LNCaP clone FGC (cell line): Measurements from ENCODE around the gene PTPN14.

Source experiments
- DNase-seq: peaks from one replicate; pipeline ENCODE4 v3.0.0-alpha.2; 2011; ENCODE audit warnings: low read depth
- H3K4me3 ChIP-seq: 2 replicates; pipeline ENCODE4 v1.5.1; 2011; ENCODE audit warnings: mild to moderate bottlenecking, low read depth, low read length, control low read depth
- TF ChIP-seq, protein P1 (sequence below): IDR thresholded peaks from 2 replicates; pipeline ENCODE4 v1.5.1; 2012; ENCODE audit warnings: mild to moderate bottlenecking; ENCODE audit not compliant: control insufficient read depth, insufficient read depth; ENCODE audit errors: extremely low read depth

Gene PTPN14

DNA sequence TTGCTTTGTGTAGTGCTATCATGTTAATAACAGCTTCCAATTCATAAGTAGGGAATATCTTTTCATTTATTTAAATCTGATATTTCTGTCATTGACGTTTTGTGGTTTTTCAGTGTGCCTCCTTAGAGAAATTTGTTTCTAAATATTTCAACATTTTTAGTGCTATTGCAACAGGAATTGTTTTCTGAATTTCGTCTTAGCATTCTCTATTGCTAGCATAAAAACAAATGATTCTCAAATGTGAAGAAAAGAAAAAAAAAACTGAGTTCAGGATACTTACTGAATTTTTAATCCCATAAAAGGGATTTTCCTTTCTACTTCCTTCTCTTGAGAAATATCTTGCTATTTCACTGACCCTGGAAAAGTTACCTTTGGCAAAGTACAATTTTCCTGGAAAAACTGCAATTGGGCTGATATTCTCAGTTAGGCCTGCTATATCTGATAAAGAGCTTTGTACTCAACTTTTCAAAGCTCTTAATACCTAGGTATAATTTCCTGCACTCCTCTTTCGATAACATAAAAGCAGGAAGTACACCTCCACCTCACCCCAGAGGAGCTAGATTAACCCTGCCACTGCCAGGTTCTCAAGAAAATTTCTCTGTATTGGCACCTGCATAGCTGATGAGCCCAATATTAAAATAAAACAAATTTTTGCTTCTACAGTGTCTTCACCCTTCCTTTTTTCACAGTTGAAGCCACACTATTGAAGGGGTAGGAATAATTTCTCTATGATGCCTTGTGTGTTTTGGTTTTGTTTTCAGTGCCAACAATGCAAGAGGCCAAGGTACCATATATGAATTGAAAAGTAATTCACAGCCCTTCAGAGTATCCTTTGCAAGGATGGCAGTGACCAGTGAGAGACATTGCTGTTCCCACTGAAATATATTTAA lies 35.6 kb downstream of the PTPN14 start:
- peak overlapping the region; percentile 16; the same call in 1 of the 2 replicates for H3K4me3 ChIP-seq
- TF ChIP-seq, protein P1, sequence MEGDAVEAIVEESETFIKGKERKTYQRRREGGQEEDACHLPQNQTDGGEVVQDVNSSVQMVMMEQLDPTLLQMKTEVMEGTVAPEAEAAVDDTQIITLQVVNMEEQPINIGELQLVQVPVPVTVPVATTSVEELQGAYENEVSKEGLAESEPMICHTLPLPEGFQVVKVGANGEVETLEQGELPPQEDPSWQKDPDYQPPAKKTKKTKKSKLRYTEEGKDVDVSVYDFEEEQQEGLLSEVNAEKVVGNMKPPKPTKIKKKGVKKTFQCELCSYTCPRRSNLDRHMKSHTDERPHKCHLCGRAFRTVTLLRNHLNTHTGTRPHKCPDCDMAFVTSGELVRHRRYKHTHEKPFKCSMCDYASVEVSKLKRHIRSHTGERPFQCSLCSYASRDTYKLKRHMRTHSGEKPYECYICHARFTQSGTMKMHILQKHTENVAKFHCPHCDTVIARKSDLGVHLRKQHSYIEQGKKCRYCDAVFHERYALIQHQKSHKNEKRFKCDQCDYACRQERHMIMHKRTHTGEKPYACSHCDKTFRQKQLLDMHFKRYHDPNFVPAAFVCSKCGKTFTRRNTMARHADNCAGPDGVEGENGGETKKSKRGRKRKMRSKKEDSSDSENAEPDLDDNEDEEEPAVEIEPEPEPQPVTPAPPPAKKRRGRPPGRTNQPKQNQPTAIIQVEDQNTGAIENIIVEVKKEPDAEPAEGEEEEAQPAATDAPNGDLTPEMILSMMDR = no peak
- DNase-seq = no peak

DNA sequence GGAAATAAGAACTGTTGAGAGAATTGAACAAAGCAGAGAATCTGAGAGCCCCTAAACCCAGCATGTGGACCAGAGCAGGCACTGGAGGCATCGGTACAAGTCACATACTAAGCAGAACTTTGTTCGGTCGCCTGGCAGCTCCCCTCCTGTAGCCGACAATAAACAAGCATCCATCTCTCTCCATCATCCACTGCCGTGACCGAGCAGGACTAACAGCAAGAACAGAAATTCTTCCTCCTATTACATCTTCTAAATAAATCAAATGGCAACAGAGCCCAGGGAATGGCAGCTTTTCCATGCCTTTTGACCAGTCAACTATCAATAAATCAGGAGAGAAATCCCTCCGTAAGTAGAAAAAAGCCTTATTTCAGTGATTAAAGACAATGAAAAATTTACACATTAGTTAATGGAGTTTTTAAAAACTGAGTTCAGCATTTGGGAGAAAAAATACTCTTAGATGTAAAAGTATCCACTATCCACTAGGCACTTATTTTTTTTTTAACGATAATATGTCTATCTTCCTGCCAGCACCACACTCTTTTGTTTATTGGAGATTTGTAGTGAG lies 36.5 kb downstream of the PTPN14 start:
- TF ChIP-seq, protein P1 = no peak
- DNase-seq = no peak
- no peak overlapping the region for H3K4me3 ChIP-seq

DNA sequence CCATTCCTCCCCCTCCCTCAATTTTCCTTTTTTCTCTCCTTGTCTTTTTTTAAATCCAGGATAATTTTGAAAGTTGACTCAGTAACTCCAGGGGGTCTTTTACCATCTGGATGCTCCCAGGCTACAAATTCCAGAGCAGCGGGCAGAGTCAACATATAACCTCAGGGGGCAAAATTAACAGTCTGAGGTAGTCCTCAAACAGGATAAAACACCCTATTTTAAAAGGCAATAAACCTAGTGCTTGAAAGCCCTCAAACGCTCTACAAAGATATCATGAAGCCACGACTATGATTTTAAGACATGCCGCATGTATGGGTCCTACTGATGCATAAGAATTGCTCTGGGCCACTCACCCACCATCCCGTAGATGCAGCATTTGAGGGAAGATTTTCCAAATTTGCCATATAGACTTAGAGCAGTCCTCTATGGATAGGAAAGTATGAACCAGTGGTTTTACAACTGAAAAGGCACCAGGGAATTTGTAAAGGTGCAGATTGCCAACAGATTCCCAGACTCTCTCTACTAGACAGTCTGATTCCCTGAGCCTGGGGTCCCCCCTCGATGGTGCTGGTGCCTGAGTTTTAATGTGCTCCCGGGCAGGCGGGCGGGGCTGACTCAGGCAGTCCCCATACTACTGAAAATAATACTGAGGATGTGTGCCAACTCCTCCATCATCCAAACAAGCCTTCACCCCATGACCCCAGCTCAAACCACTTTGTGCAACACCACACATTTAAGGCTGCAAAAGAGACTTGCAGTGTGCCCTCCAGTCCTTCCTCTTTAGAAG lies 37.2 kb downstream of the PTPN14 start:
- no peak overlapping the region for H3K4me3 ChIP-seq
- TF ChIP-seq, protein P1 = no peak
- DNase-seq = no peak

DNA sequence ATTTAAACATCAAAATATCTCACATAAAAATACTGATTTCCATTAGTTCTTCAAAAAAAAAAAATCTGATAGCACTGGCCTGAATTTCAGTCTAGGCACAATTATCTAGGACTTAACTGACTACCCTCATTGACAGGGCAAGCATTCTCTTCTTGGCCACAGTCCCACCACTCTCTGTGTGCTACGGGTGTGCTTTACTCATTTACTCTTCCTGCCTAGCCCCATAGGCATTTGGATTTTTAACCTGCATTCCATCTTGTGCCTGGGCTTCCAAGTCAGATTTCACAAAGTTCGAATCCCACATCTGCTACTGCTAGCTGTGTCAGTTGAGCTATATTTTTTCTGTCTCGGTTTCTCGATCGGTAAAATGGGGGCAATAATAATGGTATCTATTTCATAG lies 38.0 kb downstream of the PTPN14 start:
- H3K4me3 ChIP-seq = no peak overlapping the region
- DNase-seq = no peak
- TF ChIP-seq, protein P1 = no peak

DNA sequence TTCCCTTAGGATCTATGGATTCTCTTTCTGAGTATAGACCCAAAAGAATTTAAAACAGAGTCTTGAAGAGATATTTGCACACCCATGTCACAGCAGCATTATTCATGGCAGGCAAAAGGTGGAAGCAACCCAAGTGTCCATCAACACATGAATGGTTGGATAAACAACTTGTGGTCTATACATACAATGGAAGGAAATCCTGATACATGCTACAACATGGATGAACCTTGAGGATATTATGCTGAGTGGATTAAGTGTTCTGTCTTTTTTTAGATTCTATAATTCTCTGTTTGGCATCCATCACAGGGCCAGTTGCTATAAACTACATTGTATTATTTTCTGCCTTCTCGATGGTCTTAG lies 39.8 kb downstream of the PTPN14 start:
- TF ChIP-seq, protein P1 = no peak
- no peak overlapping the region for H3K4me3 ChIP-seq
- DNase-seq = no peak

DNA sequence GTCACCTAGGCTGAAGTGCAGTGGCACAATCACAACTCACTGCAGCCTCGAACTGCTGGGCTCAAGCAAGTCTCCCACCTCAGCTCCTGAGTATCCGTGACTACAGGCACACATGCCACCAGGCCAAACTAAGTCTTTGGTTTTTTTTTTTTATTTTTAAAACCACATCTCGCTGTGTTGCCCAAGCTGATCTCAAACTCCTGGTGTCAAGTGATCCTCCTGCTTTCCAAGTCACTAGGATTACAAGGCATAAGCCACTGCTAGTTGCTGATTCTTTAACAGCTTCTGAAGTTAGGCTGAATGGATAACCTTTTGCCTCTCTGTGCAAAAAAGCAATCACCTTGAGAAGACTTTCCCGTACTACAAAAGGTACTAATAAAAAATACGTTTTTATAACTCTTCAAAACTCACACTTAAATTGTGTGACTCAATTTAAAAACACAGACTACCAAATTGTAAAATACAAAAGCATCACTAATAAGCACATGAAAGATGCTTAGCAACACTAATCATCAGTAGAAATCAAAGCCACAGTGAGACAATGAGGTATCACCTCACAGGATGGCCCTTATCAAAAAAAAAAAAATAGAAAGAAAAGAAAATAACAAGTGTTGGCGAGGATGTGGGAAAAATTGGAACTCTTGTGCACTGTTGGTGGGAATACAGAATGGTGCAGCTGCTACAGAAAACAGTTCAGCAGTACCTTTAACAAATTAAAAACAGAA lies 40.3 kb downstream of the PTPN14 start:
- TF ChIP-seq, protein P1 = no peak
- no peak for DNase-seq
- H3K4me3 ChIP-seq = no peak overlapping the region
